Measurements from ENCODE around the gene ARRB1.

DNA sequence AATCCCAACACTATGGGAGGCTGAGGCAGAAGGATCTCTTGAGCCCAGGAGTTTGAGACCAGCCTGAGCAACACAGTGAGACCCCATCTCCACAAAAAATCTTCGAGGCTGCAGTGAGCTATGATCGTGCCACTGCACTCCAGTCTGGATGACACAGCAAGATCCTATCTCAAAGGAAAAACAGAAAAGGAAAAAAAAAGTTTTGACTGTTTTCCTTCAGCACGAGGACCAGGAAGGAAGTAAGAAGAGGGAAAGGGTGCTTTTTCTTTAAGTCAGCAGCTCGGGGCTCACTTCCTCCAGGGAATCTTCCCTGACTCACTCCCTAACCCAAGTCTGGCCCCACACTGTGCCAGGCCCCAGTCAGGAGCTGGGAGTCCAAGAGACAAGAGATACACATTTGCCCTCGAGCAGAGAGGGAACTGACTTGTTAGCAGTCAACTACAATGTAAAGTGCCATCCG lies 14.2 kb downstream of the ARRB1 start:
- peak; percentile 45 for TF ChIP-seq GATA2 (IDR thresholded peaks at IDR 0.05; ENCODE audit: low read depth, low read length)
- no peak for TF ChIP-seq GATA3 (IDR thresholded peaks at IDR 0.05; ENCODE audit: low read depth, low read length)

All from SH-SY5Y (cell line).